ENCODE data around the gene CADPS2.

GRCh38 chr7:122339145-122339904, 546.9 kb downstream of the CADPS2 start:
- TF ChIP-seq CTCF (IDR thresholded peaks at IDR 0.05 in 4 of 5, conservative IDR thresholded peaks at IDR 0.05 in 1 of 5) = no peak
- no peak for TF ChIP-seq POLR2A (IDR thresholded peaks at IDR 0.05)
